Measurements from ENCODE around the gene BUB3. TPM values are rescaled to one million over a fixed set of nuclear protein-coding genes. Genes with fewer than 3 reads are reported as not detected.

Gene BUB3
- total and polyA plus RNA-seq, 2 of the 13 experiments (the other 11 are each of a cell fraction or from before 2014, with no cell fraction given), result 174 to 188 TPM

- TF ChIP-seq ZNF142 (CRISPR knock-in tag; IDR thresholded peaks at IDR 0.05), result no peak
- TF ChIP-seq ZNF317 (CRISPR knock-in tag; IDR thresholded peaks at IDR 0.05), result no peak
- TF ChIP-seq TFE3 (CRISPR knock-in tag; IDR thresholded peaks at IDR 0.05), result no peak
- TF ChIP-seq CAMTA2 (CRISPR knock-in tag; IDR thresholded peaks at IDR 0.05; ENCODE audit: borderline replicate concordance), result no peak
- no peak for TF ChIP-seq PBX3 (CRISPR knock-in tag; IDR thresholded peaks at IDR 0.05; ENCODE audit: borderline replicate concordance)
- no peak for TF ChIP-seq ZNF34 (CRISPR knock-in tag; IDR thresholded peaks at IDR 0.05; ENCODE audit: borderline replicate concordance)
- TF ChIP-seq HCFC1 (IDR thresholded peaks at IDR 0.05; ENCODE audit: low read depth, low read length), result no peak
- TF ChIP-seq ZNF629 (CRISPR knock-in tag; conservative IDR thresholded peaks at IDR 0.05), result no peak
- 0 out of 2 replicates have a peak, but pooled peaks have one; percentile 41 for TF ChIP-seq POGK (CRISPR knock-in tag; conservative IDR thresholded peaks at IDR 0.05)
- no peak for TF ChIP-seq SRSF9 (IDR thresholded peaks at IDR 0.05; ENCODE audit: borderline replicate concordance, insufficient read depth, low read depth, low read length, poor library complexity, severe bottlenecking)
- no peak for TF ChIP-seq ZNF792 (CRISPR knock-in tag; IDR thresholded peaks at IDR 0.05)
- TF ChIP-seq ATF2 (CRISPR knock-in tag; IDR thresholded peaks at IDR 0.05), result no peak
- no peak for TF ChIP-seq TMF1 (CRISPR knock-in tag; IDR thresholded peaks at IDR 0.05; ENCODE audit: low read depth)
- 0 out of 2 replicates have a peak, but pooled peaks have one; percentile 50 for TF ChIP-seq HDAC2 (CRISPR knock-in tag; IDR thresholded peaks at IDR 0.05)
- no peak for TF ChIP-seq NFE2 (CRISPR knock-in tag; IDR thresholded peaks at IDR 0.05)
- TF ChIP-seq ZNF350 (CRISPR knock-in tag; IDR thresholded peaks at IDR 0.05; ENCODE audit: borderline replicate concordance, low read depth), result no peak
- TF ChIP-seq CBX1 (IDR thresholded peaks at IDR 0.05; ENCODE audit: low read depth), result no peak
- TF ChIP-seq TBL1XR1 (IDR thresholded peaks at IDR 0.05; ENCODE audit: borderline replicate concordance, low read length, partially characterized antibody), result no peak
- TF ChIP-seq HNF4A (CRISPR knock-in tag; IDR thresholded peaks at IDR 0.05), result peak; percentile 62
- TF ChIP-seq NR3C1 (CRISPR knock-in tag; IDR thresholded peaks at IDR 0.05), result no peak
Observed at GRCh38 chr10:123157210-123157609, 3.0 kb downstream of the BUB3 start (continued).

Data from HepG2 (cell line).